CD4-positive, CD25-positive, alpha-beta regulatory T cell (primary cell): ENCODE data around the gene BARX2. TPM values are rescaled to one million over a fixed set of nuclear protein-coding genes. Genes with fewer than 3 reads are reported as not detected.

ENCODE experiments used
- ATAC-seq, 2 donors: fragments of 150-1000 bp; cut with Tn5 transposase; one replicate each; pipeline ENCODE4 v1.10.0; 2021; ENCODE audit warnings: low read depth in 2 of 2, moderate number of reproducible peaks in 2 of 2, moderate library complexity in 1 of 2
- DNase-seq, 3 donors: peaks; one replicate each; pipeline versions ENCODE4 v3.0.0 to v3.0.0-alpha.2; 2012 to 2022; ENCODE audit warnings: mixed read lengths in 1 of 3
- H3K27ac ChIP-seq: one replicate; pipeline ENCODE4 v1.7.0; 2013; ENCODE audit warnings: mild to moderate bottlenecking, low read length; ENCODE audit not compliant: insufficient read depth, poor library complexity, severe bottlenecking
- H3K27me3 ChIP-seq: one replicate; pipeline ENCODE4 v1.7.0; 2013; ENCODE audit warnings: low read length; ENCODE audit not compliant: control insufficient read depth, insufficient read depth
- H3K36me3 ChIP-seq: one replicate; pipeline ENCODE4 v1.7.0; 2013; ENCODE audit warnings: mild to moderate bottlenecking, low read length, moderate library complexity; ENCODE audit not compliant: control insufficient read depth, insufficient read depth
- H3K4me1 ChIP-seq: 2 replicates; pipeline ENCODE4 v1.7.0; 2013; ENCODE audit warnings: mild to moderate bottlenecking, low read length; ENCODE audit not compliant: insufficient read depth, control insufficient read depth, poor library complexity, severe bottlenecking
- H3K4me3 ChIP-seq: one replicate; pipeline ENCODE4 v1.7.0; 2013; ENCODE audit warnings: low read depth, mild to moderate bottlenecking, low read length, moderate library complexity
- H3K9me3 ChIP-seq, 2 experiments: 1 replicate in 1 of 2; 2 replicates in 1 of 2; pipeline ENCODE4 v1.7.0; 2013; ENCODE audit warnings: low read length in 2 of 2, mild to moderate bottlenecking in 1 of 2, moderate library complexity in 1 of 2; ENCODE audit not compliant: control insufficient read depth in 2 of 2
- H3K27ac Mint-ChIP-seq, 3 donors: one replicate each; pipeline ENCODE4 v1.8.0; 2020 to 2022; ENCODE audit warnings: mild to moderate bottlenecking in 3 of 3, mixed read lengths in 3 of 3, moderate library complexity in 2 of 3
- H3K27me3 Mint-ChIP-seq: one replicate; pipeline ENCODE4 v1.8.0; 2022; ENCODE audit warnings: mild to moderate bottlenecking, mixed read lengths
- H3K36me3 Mint-ChIP-seq: one replicate; pipeline ENCODE4 v1.8.0; 2020; ENCODE audit warnings: mixed read lengths
- H3K4me1 Mint-ChIP-seq, 4 donors: one replicate each; pipeline ENCODE4 v1.8.0; 2020 to 2022; ENCODE audit warnings: mixed read lengths in 4 of 4, mild to moderate bottlenecking in 1 of 4
- H3K4me3 Mint-ChIP-seq, 4 donors: one replicate each; pipeline ENCODE4 v1.8.0; 2020 to 2022; ENCODE audit warnings: mild to moderate bottlenecking in 4 of 4, mixed read lengths in 4 of 4, moderate library complexity in 3 of 4
- H3K9me3 Mint-ChIP-seq, 7 donors: one replicate each; pipeline ENCODE4 v1.8.0; 2020 to 2022; ENCODE audit warnings: mixed read lengths in 7 of 7, mild to moderate bottlenecking in 3 of 7, moderate library complexity in 2 of 7
- polyA plus RNA-seq, 4 donors: library from polyadenylated mRNA; unstranded; fragments of 300-500 nt; fragmentation: Illumina TruSeq; gene quantifications; one replicate each; pipeline ENCODE4 v1.2.3, GENCODE V29; 2021
- total RNA-seq: library from RNA; stranded (reverse); gene quantifications from one replicate; pipeline ENCODE4 v1.2.3, GENCODE V29; 2022

Gene BARX2
- total and polyA plus RNA-seq, 5 donors from 2014 or later: not detected

GRCh38 chr11:129445226-129445625 lies 69.6 kb downstream of the BARX2 start:
- no peaks in the 10 kb centered on the region for H3K27me3 ChIP-seq
- Mint-ChIP-seq H3K4me3 (no peak overlapping the region), H3K36me3 (no peaks in the 10 kb centered on the region), H3K27ac (no peak overlapping the region), H3K9me3 (peaks cover 0 to 2% (median 0%) of the 10 kb centered on the region in 7 donors), H3K27me3 (no peaks in the 10 kb centered on the region), H3K4me1 (peaks cover 0 to 6% (median 1%) of the 10 kb centered on the region in 4 donors)
- ATAC-seq: no peak
- H3K9me3 ChIP-seq: no peaks in the 10 kb centered on the region
- H3K4me3 ChIP-seq: no peak overlapping the region
- no peak overlapping the region for H3K27ac ChIP-seq
- H3K4me1 ChIP-seq: no peaks in the 10 kb centered on the region
- DNase-seq: no peak
- no peaks in the 10 kb centered on the region for H3K36me3 ChIP-seq

- Histone ChIP-seq H3K36me3 (no peaks in the 10 kb centered on the region), H3K27me3 (no peaks in the 10 kb centered on the region), H3K4me3 (no peak overlapping the region), H3K27ac (no peak overlapping the region), H3K9me3 (no peaks in the 10 kb centered on the region), H3K4me1 (no peaks in the 10 kb centered on the region)
- Mint-ChIP-seq H3K9me3 (peaks cover 0 to 2% (median 0%) of the 10 kb centered on the region in 7 donors), H3K36me3 (no peaks in the 10 kb centered on the region), H3K4me1 (peaks cover 0 to 6% (median 1%) of the 10 kb centered on the region in 4 donors), H3K27ac (no peak overlapping the region), H3K27me3 (no peaks in the 10 kb centered on the region), H3K4me3 (no peak overlapping the region)
- ATAC-seq (no peak), DNase-seq (no peak)
Observed at GRCh38 chr11:129446572-129446971, 70.9 kb downstream of the BARX2 start.

- Mint-ChIP-seq H3K36me3 (no peaks in the 10 kb centered on the region), H3K4me1 (peaks cover 0 to 4% (median 1%) of the 10 kb centered on the region in 4 donors), H3K4me3 (no peak overlapping the region), H3K27ac (no peak overlapping the region), H3K9me3 (peaks cover 0 to 2% (median 0%) of the 10 kb centered on the region in 7 donors), H3K27me3 (no peaks in the 10 kb centered on the region)
- Histone ChIP-seq H3K9me3 (no peaks in the 10 kb centered on the region), H3K4me1 (no peaks in the 10 kb centered on the region), H3K27ac (no peak overlapping the region), H3K4me3 (no peak overlapping the region), H3K36me3 (no peaks in the 10 kb centered on the region), H3K27me3 (no peaks in the 10 kb centered on the region)
- DNase-seq (no peak), ATAC-seq (no peak)
Observed at GRCh38 chr11:129447654-129448239, 72.1 kb downstream of the BARX2 start.

GRCh38 chr11:129451524-129451923 lies 75.9 kb downstream of the BARX2 start:
- H3K27me3 Mint-ChIP-seq: no peaks in the 10 kb centered on the region
- no peak for ATAC-seq
- Histone ChIP-seq H3K4me1 (no peaks in the 10 kb centered on the region), H3K27ac (no peak overlapping the region), H3K4me3 (no peak overlapping the region), H3K27me3 (no peaks in the 10 kb centered on the region), H3K9me3 (no peaks in the 10 kb centered on the region), H3K36me3 (no peaks in the 10 kb centered on the region)
- no peaks in the 10 kb centered on the region for H3K36me3 Mint-ChIP-seq
- no peaks in the 10 kb centered on the region for H3K4me1 Mint-ChIP-seq
- no peak overlapping the region for H3K27ac Mint-ChIP-seq
- DNase-seq: no peak
- peaks cover 0 to 4% (median 2%) of the 10 kb centered on the region in 7 donors for H3K9me3 Mint-ChIP-seq
- no peak overlapping the region for H3K4me3 Mint-ChIP-seq

- H3K9me3 Mint-ChIP-seq: peaks cover 0 to 4% (median 2%) of the 10 kb centered on the region in 7 donors
- Histone ChIP-seq H3K27ac (no peak overlapping the region), H3K27me3 (no peaks in the 10 kb centered on the region), H3K9me3 (no peaks in the 10 kb centered on the region), H3K36me3 (no peaks in the 10 kb centered on the region), H3K4me1 (no peaks in the 10 kb centered on the region), H3K4me3 (no peak overlapping the region)
- H3K27ac Mint-ChIP-seq: no peak overlapping the region
- no peaks in the 10 kb centered on the region for H3K4me1 Mint-ChIP-seq
- DNase-seq (no peak), ATAC-seq (no peak)
- no peak overlapping the region for H3K4me3 Mint-ChIP-seq
- no peaks in the 10 kb centered on the region for H3K36me3 Mint-ChIP-seq
- H3K27me3 Mint-ChIP-seq: no peaks in the 10 kb centered on the region
Observed at GRCh38 chr11:129453293-129453721, 77.7 kb downstream of the BARX2 start.

- Mint-ChIP-seq H3K4me1 (no peaks in the 10 kb centered on the region), H3K27me3 (no peaks in the 10 kb centered on the region), H3K9me3 (peaks cover 0 to 4% (median 2%) of the 10 kb centered on the region in 7 donors), H3K36me3 (no peaks in the 10 kb centered on the region), H3K4me3 (no peak overlapping the region), H3K27ac (no peak overlapping the region)
- DNase-seq: no peak
- Histone ChIP-seq H3K27ac (no peak overlapping the region), H3K9me3 (no peaks in the 10 kb centered on the region), H3K4me1 (no peaks in the 10 kb centered on the region), H3K4me3 (no peak overlapping the region), H3K36me3 (no peaks in the 10 kb centered on the region), H3K27me3 (no peaks in the 10 kb centered on the region)
- no peak for ATAC-seq
Observed at GRCh38 chr11:129455101-129455500, 79.5 kb downstream of the BARX2 start.

- no peaks in the 10 kb centered on the region for H3K36me3 Mint-ChIP-seq
- Histone ChIP-seq H3K27ac (no peak overlapping the region), H3K9me3 (no peaks in the 10 kb centered on the region), H3K36me3 (no peaks in the 10 kb centered on the region), H3K4me1 (no peaks in the 10 kb centered on the region), H3K4me3 (no peak overlapping the region), H3K27me3 (no peaks in the 10 kb centered on the region)
- no peak overlapping the region for H3K4me3 Mint-ChIP-seq
- no peak for DNase-seq
- ATAC-seq: no peak
- no peaks in the 10 kb centered on the region for H3K4me1 Mint-ChIP-seq
- no peaks in the 10 kb centered on the region for H3K27me3 Mint-ChIP-seq
- H3K27ac Mint-ChIP-seq: peak overlapping the region in 1 of 3 donors; percentile 16
- H3K9me3 Mint-ChIP-seq: peaks cover 0 to 4% (median 2%) of the 10 kb centered on the region in 7 donors
Observed at GRCh38 chr11:129455756-129456655, 80.4 kb downstream of the BARX2 start.
